Ureter (tissue), 1 donor: ENCODE data around the gene DENND4C. TPM values are rescaled to one million over a fixed set of nuclear protein-coding genes. Genes with fewer than 3 reads are reported as not detected.
"Not testable (repeated sequence)": the region's sequence is repeated elsewhere in the genome, so short reads cannot be mapped to it uniquely, and the experiment has no call there.

ENCODE experiments used
- DNase-seq: peaks from one replicate; pipeline ENCODE4 v3.0.0-alpha.2; 2020; ENCODE audit warnings: low spot score
- total RNA-seq: library from RNA; stranded (reverse); gene quantifications from one replicate; pipeline ENCODE4 v1.2.4, GENCODE V29; 2023
- donor health status: DM: yes; HTN: yes; CAD: no.

DENND4C gene
- 110 TPM for total RNA-seq

GRCh38 chr9:19230355-19231125 lies at the start of gene DENND4C:
TSS of gene DENND4C (plus strand) at chr9:19230693. CDS start at chr9:19276175, 45,482 bp downstream.
- peak; percentile 87 for DNase-seq

GRCh38 chr9:19180991-19181390 lies 49.5 kb upstream of the DENND4C start:
- no peak for DNase-seq

- no peak for DNase-seq
These were observed 48.9 kb upstream of the DENND4C start for GRCh38 chr9:19181561-19181960.

GRCh38 chr9:19184144-19184917 lies 46.2 kb upstream of the DENND4C start:
- peak; percentile 82 for DNase-seq

- DNase-seq: no peak
These were observed 45.3 kb upstream of the DENND4C start for GRCh38 chr9:19185191-19185590.

- no peak for DNase-seq
These were observed 44.3 kb upstream of the DENND4C start for GRCh38 chr9:19186232-19186631.

GRCh38 chr9:19188771-19189170 lies 41.7 kb upstream of the DENND4C start:
- no peak for DNase-seq

GRCh38 chr9:19192202-19193028 lies 38.1 kb upstream of the DENND4C start:
- no peak for DNase-seq

GRCh38 chr9:19193029-19193324 lies 37.5 kb upstream of the DENND4C start:
- DNase-seq: no peak

GRCh38 chr9:19193358-19193973 lies 37.0 kb upstream of the DENND4C start:
- not testable (repeated sequence) for DNase-seq

- DNase-seq: no peak
These were observed 32.1 kb upstream of the DENND4C start for GRCh38 chr9:19198406-19198805.

- no peak for DNase-seq
These were observed 31.5 kb upstream of the DENND4C start for GRCh38 chr9:19199012-19199411.

- no peak for DNase-seq
These were observed 30.3 kb upstream of the DENND4C start for GRCh38 chr9:19200229-19200628.

- DNase-seq: no peak
These were observed 28.3 kb upstream of the DENND4C start for GRCh38 chr9:19201899-19202891.

GRCh38 chr9:19203058-19203457 lies 27.4 kb upstream of the DENND4C start:
- DNase-seq: no peak

GRCh38 chr9:19208653-19209052 lies 21.8 kb upstream of the DENND4C start:
- DNase-seq: no peak

GRCh38 chr9:19209188-19209587 lies 21.3 kb upstream of the DENND4C start:
- DNase-seq: no peak

GRCh38 chr9:19213823-19214222 lies 16.7 kb upstream of the DENND4C start:
- DNase-seq: no peak

- DNase-seq: no peak
These were observed 14.0 kb upstream of the DENND4C start for GRCh38 chr9:19216466-19216865.

GRCh38 chr9:19221326-19221725 lies 9.2 kb upstream of the DENND4C start:
- DNase-seq: no peak

- no peak for DNase-seq
These were observed 6.8 kb upstream of the DENND4C start for GRCh38 chr9:19223724-19224123.
